Tongue (tissue), 3 donors: ENCODE data around the gene SIRT6. TPM values are rescaled to one million over a fixed set of nuclear protein-coding genes. Genes with fewer than 3 reads are reported as not detected.
"Not testable (repeated sequence)": the region's sequence is repeated elsewhere in the genome, so short reads cannot be mapped to it uniquely, and the experiment has no call there.

Source experiments
- DNase-seq: peaks from one replicate; pipeline ENCODE4 v3.0.0-alpha.2; 2015
- small RNA-seq: library from RNA; depleted of rRNA; stranded (forward); fragments of <200 nt; gene quantifications from one replicate; pipeline ENCODE3, GENCODE V24; 2014; ENCODE audit warnings: low replicate concordance
- total RNA-seq: library from RNA; depleted of rRNA; stranded (reverse); fragments of >200 nt; gene quantifications from one replicate; pipeline ENCODE4 v1.2.3, GENCODE V29; 2014

Gene SIRT6
- total RNA-seq, 1 donor from 2014 or later = 5.6 TPM

DNA sequence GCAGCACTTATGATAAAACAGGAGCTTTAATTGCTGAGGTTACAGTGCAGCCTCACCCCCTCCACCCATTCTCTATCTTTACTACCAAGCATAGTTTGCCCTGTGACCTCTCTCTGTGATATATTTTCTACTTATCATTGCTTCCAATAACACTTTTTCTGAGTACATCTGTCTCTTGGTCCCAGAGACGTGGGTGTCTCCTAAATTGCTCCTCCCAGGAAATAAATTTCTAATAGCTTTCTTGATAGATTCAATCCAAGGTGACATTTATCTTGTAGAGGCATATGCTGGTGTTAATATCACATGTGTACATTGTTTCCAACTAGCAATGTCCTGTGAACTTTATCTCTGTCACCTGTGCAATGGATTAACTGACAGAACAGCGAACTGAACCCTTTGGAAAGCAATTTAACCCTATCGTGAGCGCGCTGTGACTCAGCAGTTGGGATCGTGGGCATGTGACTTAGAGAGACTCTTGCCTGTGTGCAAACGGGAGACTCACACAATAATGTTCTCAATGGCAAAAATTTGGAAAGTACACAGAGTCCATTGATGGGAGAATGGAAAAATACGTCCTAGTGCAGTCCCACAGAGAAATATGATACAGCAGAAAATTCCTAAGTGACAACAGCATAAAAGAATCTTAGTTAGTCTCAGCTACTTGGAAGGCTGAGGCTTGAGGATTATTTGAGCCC, 51.5 kb downstream of the SIRT6 start:
- DNase-seq = peak; percentile 50

DNA sequence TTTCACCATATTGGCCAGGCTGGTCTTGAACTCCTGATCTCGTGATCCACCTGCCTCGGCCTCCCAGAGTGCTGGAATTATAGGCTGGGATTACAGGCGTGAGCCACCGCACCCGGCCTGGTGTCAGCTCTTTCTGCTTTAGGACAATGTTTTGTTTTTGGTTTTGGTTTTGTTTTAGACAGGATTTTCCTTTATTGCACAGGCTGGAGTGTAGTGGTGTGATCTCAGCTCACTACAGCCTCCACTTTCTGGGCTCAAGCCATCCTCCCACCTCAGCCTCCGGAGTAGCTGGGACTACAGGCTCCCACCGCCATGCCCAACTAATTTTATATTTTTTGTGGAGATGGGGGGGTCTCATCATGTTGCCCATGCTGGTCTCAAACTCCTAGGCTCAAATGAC, 53.3 kb downstream of the SIRT6 start:
- not testable (repeated sequence) for DNase-seq

DNA sequence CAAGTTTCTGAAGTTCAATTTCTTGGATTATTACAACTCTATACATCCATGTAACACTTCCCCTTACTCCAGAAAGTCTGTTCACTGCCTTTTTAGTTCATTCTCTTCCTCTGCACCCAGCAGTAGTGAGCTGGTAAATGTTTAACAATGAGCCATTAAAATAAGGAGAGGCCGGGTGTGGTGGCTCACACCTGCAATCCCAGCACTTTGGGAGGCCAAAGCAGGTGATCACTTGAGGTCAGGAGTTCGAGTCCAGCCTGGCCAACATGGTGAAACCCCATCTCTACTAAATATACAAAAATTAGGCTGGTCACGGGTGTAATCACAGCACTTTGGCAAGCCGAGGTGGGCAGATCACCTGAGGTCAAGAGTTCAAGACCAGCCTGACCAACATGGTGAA, 55.0 kb downstream of the SIRT6 start:
- not testable (repeated sequence) for DNase-seq

DNA sequence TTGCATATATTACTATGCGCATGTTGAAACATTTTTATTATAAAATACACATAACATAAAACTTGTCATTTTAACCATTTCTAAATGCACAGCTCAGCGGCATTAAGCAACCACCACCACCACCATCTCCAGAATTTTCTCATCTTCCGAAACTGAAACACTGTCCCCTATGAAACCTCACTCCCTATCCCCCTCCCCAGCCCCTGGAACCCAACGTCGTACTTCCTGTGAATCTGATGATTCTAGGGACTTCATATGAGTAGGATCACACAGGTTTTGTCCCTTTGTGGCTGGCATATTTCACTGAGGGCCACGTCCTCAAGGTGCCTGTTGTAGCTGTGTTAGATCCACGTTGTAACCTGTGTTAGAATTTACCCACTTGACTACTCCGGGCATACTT, 57.7 kb downstream of the SIRT6 start:
- no peak for DNase-seq

Small RNAs within 50 kb of the gene (small RNA-seq; reads per million reads assigned to genes)
- not detected for gene RF00017

Other genes starting within 250 kb of the SIRT6 start
- 97.1 TPM for gene NMRK2, start 249.5 kb downstream of the SIRT6 start, total RNA-seq
- gene DAPK3, start 211.5 kb downstream of the SIRT6 start, total RNA-seq = 82.4 TPM
- gene EEF2, start 197.1 kb downstream of the SIRT6 start, total RNA-seq = 2,930 TPM
- 14.7 TPM for gene PIAS4, start 174.8 kb downstream of the SIRT6 start, total RNA-seq
- 26.1 TPM for gene ZBTB7A, start 115.7 kb downstream of the SIRT6 start, total RNA-seq
- 96.0 TPM for gene MAP2K2, start 58.4 kb downstream of the SIRT6 start, total RNA-seq
- gene CREB3L3, start 28.9 kb downstream of the SIRT6 start, total RNA-seq = not detected
- gene ANKRD24, start 126 bp upstream of the SIRT6 start, total RNA-seq = 0.82 TPM
- gene EBI3, start 47.0 kb upstream of the SIRT6 start, total RNA-seq = not detected
- gene YJU2, start 64.5 kb upstream of the SIRT6 start, total RNA-seq = 14.0 TPM
- 18.1 TPM for gene SHD, start 96.7 kb upstream of the SIRT6 start, total RNA-seq
- gene TMIGD2, start 119.8 kb upstream of the SIRT6 start, total RNA-seq = not detected
- 1.1 TPM for gene FSD1, start 122.0 kb upstream of the SIRT6 start, total RNA-seq
- gene STAP2, start 156.3 kb upstream of the SIRT6 start, total RNA-seq = 14.7 TPM
- 11.3 TPM for gene MPND, start 161.0 kb upstream of the SIRT6 start, total RNA-seq
- 37.6 TPM for gene SH3GL1, start 218.0 kb upstream of the SIRT6 start, total RNA-seq
- gene CHAF1A, start 220.1 kb upstream of the SIRT6 start, total RNA-seq = 9.8 TPM